HepG2 (cell line): Measurements from ENCODE around the gene KLRC4. TPM values are rescaled to one million over a fixed set of nuclear protein-coding genes. Genes with fewer than 3 reads are reported as not detected.

Experiments
- ATF7 ChIP-seq, 2 experiments: fragments of 450-650 bp in 1 of 2; sonication (generic) in 1 of 2; formaldehyde crosslinking in 1 of 2; IDR thresholded peaks; 2 replicates each; pipeline versions ENCODE4 v1.4.0 to v1.6.1; 2016 to 2020; ENCODE audit warnings: antibody characterized with exemption in 1 of 2, mild to moderate bottlenecking in 1 of 2, missing genetic modification reagents in 1 of 2
- BORCS8-MEF2B ChIP-seq: sonication (generic); formaldehyde crosslinking; IDR thresholded peaks from 2 replicates; pipeline ENCODE4 v1.8.0; 2022; ENCODE audit warnings: mild to moderate bottlenecking, missing genetic modification reagents
- CAMTA2 ChIP-seq: sonication (generic); formaldehyde crosslinking; IDR thresholded peaks from 2 replicates; pipeline ENCODE4 v1.4.0; 2020; ENCODE audit warnings: mild to moderate bottlenecking, missing genetic modification reagents, borderline replicate concordance
- CBFB ChIP-seq: sonication (generic); formaldehyde crosslinking; IDR thresholded peaks from 2 replicates; pipeline ENCODE4 v1.4.0; 2020; ENCODE audit warnings: missing genetic modification reagents
- FOXA1 ChIP-seq, 2 experiments: fragments of 450-650 bp in 1 of 2; sonication (generic) in 1 of 2; formaldehyde crosslinking in 1 of 2; IDR thresholded peaks; 2 replicates each; pipeline versions ENCODE4 v1.4.0 to v1.6.1; 2016 to 2020; ENCODE audit warnings: missing genetic modification reagents in 1 of 2
- GPBP1L1 ChIP-seq: sonication (generic); formaldehyde crosslinking; IDR thresholded peaks from 2 replicates; pipeline ENCODE4 v1.5.0; 2020; ENCODE audit warnings: mild to moderate bottlenecking, missing genetic modification reagents
- HNRNPH1 ChIP-seq: fragments of 200-400 bp; formaldehyde crosslinking; optimal IDR thresholded peaks from 2 replicates; pipeline ENCODE3; 2017; ENCODE audit warnings: mild to moderate bottlenecking, low read depth, low read length
- KAT2B ChIP-seq: fragments of 150-350 bp; IDR thresholded peaks from 2 replicates; pipeline ENCODE4 v1.6.1; 2014; ENCODE audit warnings: low read depth, low read length, borderline replicate concordance
- MAFG ChIP-seq: sonication (generic); formaldehyde crosslinking; IDR thresholded peaks from 2 replicates; pipeline ENCODE4 v1.5.1; 2020; ENCODE audit warnings: mild to moderate bottlenecking, missing genetic modification reagents
- MTF1 ChIP-seq: sonication (generic); formaldehyde crosslinking; IDR thresholded peaks from 2 replicates; pipeline ENCODE4 v1.5.0; 2020; ENCODE audit warnings: missing genetic modification reagents
- NR2F6 ChIP-seq, 2 experiments: IDR thresholded peaks; 2 replicates each; pipeline ENCODE4 v1.6.1; 2016; ENCODE audit warnings: antibody characterized with exemption in 1 of 2, mild to moderate bottlenecking in 1 of 2
- PAWR ChIP-seq: sonication (generic); formaldehyde crosslinking; IDR thresholded peaks from 2 replicates; pipeline ENCODE4 v1.4.0; 2020; ENCODE audit warnings: missing genetic modification reagents, mild to moderate bottlenecking, borderline replicate concordance
- PLRG1 ChIP-seq: fragments of 450-650 bp; conservative IDR thresholded peaks from 2 replicates; pipeline ENCODE4 v1.6.1; 2016
- SIX1 ChIP-seq: sonication (generic); formaldehyde crosslinking; IDR thresholded peaks from 2 replicates; pipeline ENCODE4 v1.4.0; 2020; ENCODE audit warnings: missing genetic modification reagents, borderline replicate concordance
- SNAPC2 ChIP-seq: sonication (generic); formaldehyde crosslinking; IDR thresholded peaks from 2 replicates; pipeline ENCODE4 v1.8.1; 2022; ENCODE audit warnings: mild to moderate bottlenecking, missing genetic modification reagents
- SRY ChIP-seq: sonication (generic); formaldehyde crosslinking; IDR thresholded peaks from 2 replicates; pipeline ENCODE4 v1.8.0; 2022; ENCODE audit warnings: mild to moderate bottlenecking, missing genetic modification reagents
- TEF ChIP-seq: sonication (generic); formaldehyde crosslinking; IDR thresholded peaks from 2 replicates; pipeline ENCODE4 v1.5.0; 2020; ENCODE audit warnings: missing genetic modification reagents
- ZNF234 ChIP-seq: sonication (generic); formaldehyde crosslinking; conservative IDR thresholded peaks from 2 replicates; pipeline ENCODE4 v1.5.1; 2020; ENCODE audit warnings: mild to moderate bottlenecking, missing genetic modification reagents
- ZNF329 ChIP-seq: sonication (generic); formaldehyde crosslinking; IDR thresholded peaks from 2 replicates; pipeline ENCODE4 v1.9.0; 2021; ENCODE audit warnings: low read depth, mild to moderate bottlenecking, missing genetic modification reagents
- ZNF44 ChIP-seq: sonication (generic); formaldehyde crosslinking; IDR thresholded peaks from 2 replicates; pipeline ENCODE4 v1.5.1; 2020; ENCODE audit warnings: mild to moderate bottlenecking, missing genetic modification reagents
- ZNF577 ChIP-seq: sonication (generic); formaldehyde crosslinking; IDR thresholded peaks from 2 replicates; pipeline ENCODE4 v1.4.0; 2020; ENCODE audit warnings: mild to moderate bottlenecking, low read depth, missing genetic modification reagents, borderline replicate concordance
- ZNF788 ChIP-seq: sonication (generic); formaldehyde crosslinking; IDR thresholded peaks from 2 replicates; pipeline ENCODE4 v1.5.0; 2020; ENCODE audit warnings: mild to moderate bottlenecking, missing genetic modification reagents, borderline replicate concordance
- ZNF83 ChIP-seq: sonication (generic); formaldehyde crosslinking; IDR thresholded peaks from 2 replicates; pipeline ENCODE4 v1.4.0; 2020; ENCODE audit warnings: missing genetic modification reagents, mild to moderate bottlenecking, borderline replicate concordance
- polyA plus RNA-seq, 8 experiments: library from polyadenylated mRNA; depleted of rRNA in 3 of 8; stranded (reverse) in 7 of 8; unstranded in 1 of 8; fragments of >200 nt; fragmentation: Illumina TruSeq in 4 of 8; extraction: Trizol in 4 of 8; gene quantifications; 2 replicates each; pipeline versions ENCODE4 v1.2.1 to v1.2.3, GENCODE V29; 2011 to 2016; ENCODE audit warnings: low read depth in 4 of 8, missing spikeins in 1 of 8, mixed read lengths in 1 of 8; ENCODE audit not compliant: insufficient read depth in 1 of 8
- total RNA-seq, 5 experiments: library from RNA; depleted of rRNA; stranded (reverse); fragments of >200 nt; fragmentation: Illumina TruSeq; extraction: Trizol; gene quantifications; 2 replicates each; pipeline ENCODE4 v1.2.3, GENCODE V29; 2016; ENCODE audit warnings: low read depth in 1 of 5
- TF ChIP-seq, protein P1 (sequence below): sonication (generic); formaldehyde crosslinking; IDR thresholded peaks from 2 replicates; pipeline ENCODE4 v1.8.1; 2023; ENCODE audit warnings: missing genetic modification reagents, inconsistent platforms, borderline replicate concordance
- TF ChIP-seq, protein P2 (sequence below): sonication (generic); formaldehyde crosslinking; IDR thresholded peaks from 2 replicates; pipeline ENCODE4 v1.8.0; 2022; ENCODE audit warnings: mild to moderate bottlenecking, missing genetic modification reagents, moderate library complexity

The KLRC4 gene
- total and polyA plus RNA-seq, 2 of the 13 experiments (the other 11 are each of a cell fraction or from before 2014, with no cell fraction given): 0.09 TPM; not detected in 1

- TF ChIP-seq TEF (CRISPR knock-in tag) (peak; percentile 91), ZNF234 (CRISPR knock-in tag) (no peak), SIX1 (CRISPR knock-in tag) (no peak), SRY (CRISPR knock-in tag) (no peak), NR2F6 (IDR thresholded peaks at IDR 0.05) (no peak), NR2F6 (CRISPR knock-in tag; IDR thresholded peaks at IDR 0.05) (0 out of 2 replicates have a peak, but pooled peaks have one; percentile 15), ZNF329 (CRISPR knock-in tag) (no peak), PLRG1 (no peak), PAWR (CRISPR knock-in tag) (no peak), ZNF788 (no peak), ZNF44 (CRISPR knock-in tag) (no peak), HNRNPH1 (no peak), GPBP1L1 (CRISPR knock-in tag) (no peak), KAT2B (no peak), BORCS8-MEF2B (no peak), ZNF577 (CRISPR knock-in tag) (no peak), ATF7 (IDR thresholded peaks at IDR 0.05) (no peak), ATF7 (CRISPR knock-in tag; IDR thresholded peaks at IDR 0.05) (no peak), MAFG (CRISPR knock-in tag) (no peak), FOXA1 (IDR thresholded peaks at IDR 0.05) (peak; percentile 64), FOXA1 (CRISPR knock-in tag; IDR thresholded peaks at IDR 0.05) (peak; percentile 92), MTF1 (CRISPR knock-in tag) (no peak), ZNF83 (CRISPR knock-in tag) (no peak), CAMTA2 (CRISPR knock-in tag) (no peak), SNAPC2 (CRISPR knock-in tag) (no peak), CBFB (no peak)
- TF ChIP-seq, protein P1, sequence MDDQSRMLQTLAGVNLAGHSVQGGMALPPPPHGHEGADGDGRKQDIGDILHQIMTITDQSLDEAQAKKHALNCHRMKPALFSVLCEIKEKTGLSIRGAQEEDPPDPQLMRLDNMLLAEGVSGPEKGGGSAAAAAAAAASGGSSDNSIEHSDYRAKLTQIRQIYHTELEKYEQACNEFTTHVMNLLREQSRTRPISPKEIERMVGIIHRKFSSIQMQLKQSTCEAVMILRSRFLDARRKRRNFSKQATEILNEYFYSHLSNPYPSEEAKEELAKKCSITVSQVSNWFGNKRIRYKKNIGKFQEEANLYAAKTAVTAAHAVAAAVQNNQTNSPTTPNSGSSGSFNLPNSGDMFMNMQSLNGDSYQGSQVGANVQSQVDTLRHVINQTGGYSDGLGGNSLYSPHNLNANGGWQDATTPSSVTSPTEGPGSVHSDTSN: no peak
- TF ChIP-seq, protein P2, sequence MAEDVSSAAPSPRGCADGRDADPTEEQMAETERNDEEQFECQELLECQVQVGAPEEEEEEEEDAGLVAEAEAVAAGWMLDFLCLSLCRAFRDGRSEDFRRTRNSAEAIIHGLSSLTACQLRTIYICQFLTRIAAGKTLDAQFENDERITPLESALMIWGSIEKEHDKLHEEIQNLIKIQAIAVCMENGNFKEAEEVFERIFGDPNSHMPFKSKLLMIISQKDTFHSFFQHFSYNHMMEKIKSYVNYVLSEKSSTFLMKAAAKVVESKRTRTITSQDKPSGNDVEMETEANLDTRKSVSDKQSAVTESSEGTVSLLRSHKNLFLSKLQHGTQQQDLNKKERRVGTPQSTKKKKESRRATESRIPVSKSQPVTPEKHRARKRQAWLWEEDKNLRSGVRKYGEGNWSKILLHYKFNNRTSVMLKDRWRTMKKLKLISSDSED (CRISPR knock-in tag): no peak
Measured at GRCh38 chr12:10395390-10395998, 14.1 kb downstream of the KLRC4 start (continued).
